GM10266 (cell line): ENCODE data around the gene TFDP1.

Source experiments
- DNase-seq: peaks from one replicate; pipeline ENCODE4 v3.0.0; 2012; ENCODE audit errors: extremely low spot score
- CTCF ChIP-seq: IDR thresholded peaks from 2 replicates; pipeline ENCODE4 v1.5.1; 2012; ENCODE audit warnings: mild to moderate bottlenecking, low read depth; ENCODE audit not compliant: control insufficient read depth, insufficient read depth; ENCODE audit errors: missing control alignments

TFDP1 gene

GRCh38 chr13:113654175-113654560, 69.6 kb downstream of the TFDP1 start:
- TF ChIP-seq CTCF: no peak
- no peak for DNase-seq

- DNase-seq: no peak
These were observed 70.2 kb downstream of the TFDP1 start for GRCh38 chr13:113654591-113655345.

GRCh38 chr13:113655346-113656002, 70.9 kb downstream of the TFDP1 start:
- TF ChIP-seq CTCF: no peak
- DNase-seq: no peak

More at GRCh38 chr13:113654591-113655345, 70.2 kb downstream of the TFDP1 start:
- TF ChIP-seq CTCF: no peak

GRCh38 chr13:113656003-113656588, 71.5 kb downstream of the TFDP1 start:
- TF ChIP-seq CTCF: no peak
- no peak for DNase-seq

- no peak for DNase-seq
- no peak for TF ChIP-seq CTCF
These were observed 72.5 kb downstream of the TFDP1 start for GRCh38 chr13:113656831-113657671.

GRCh38 chr13:113657851-113658741, 73.5 kb downstream of the TFDP1 start, which contains the start of gene ATP4B:
ATP4B (minus strand) TSS chr13:113658198; CDS start chr13:113658144, 54 bp downstream.
- no peak for TF ChIP-seq CTCF
- DNase-seq: no peak
